Measurements from ENCODE around the gene ANGPTL8.

ANGPTL8 gene

DNA sequence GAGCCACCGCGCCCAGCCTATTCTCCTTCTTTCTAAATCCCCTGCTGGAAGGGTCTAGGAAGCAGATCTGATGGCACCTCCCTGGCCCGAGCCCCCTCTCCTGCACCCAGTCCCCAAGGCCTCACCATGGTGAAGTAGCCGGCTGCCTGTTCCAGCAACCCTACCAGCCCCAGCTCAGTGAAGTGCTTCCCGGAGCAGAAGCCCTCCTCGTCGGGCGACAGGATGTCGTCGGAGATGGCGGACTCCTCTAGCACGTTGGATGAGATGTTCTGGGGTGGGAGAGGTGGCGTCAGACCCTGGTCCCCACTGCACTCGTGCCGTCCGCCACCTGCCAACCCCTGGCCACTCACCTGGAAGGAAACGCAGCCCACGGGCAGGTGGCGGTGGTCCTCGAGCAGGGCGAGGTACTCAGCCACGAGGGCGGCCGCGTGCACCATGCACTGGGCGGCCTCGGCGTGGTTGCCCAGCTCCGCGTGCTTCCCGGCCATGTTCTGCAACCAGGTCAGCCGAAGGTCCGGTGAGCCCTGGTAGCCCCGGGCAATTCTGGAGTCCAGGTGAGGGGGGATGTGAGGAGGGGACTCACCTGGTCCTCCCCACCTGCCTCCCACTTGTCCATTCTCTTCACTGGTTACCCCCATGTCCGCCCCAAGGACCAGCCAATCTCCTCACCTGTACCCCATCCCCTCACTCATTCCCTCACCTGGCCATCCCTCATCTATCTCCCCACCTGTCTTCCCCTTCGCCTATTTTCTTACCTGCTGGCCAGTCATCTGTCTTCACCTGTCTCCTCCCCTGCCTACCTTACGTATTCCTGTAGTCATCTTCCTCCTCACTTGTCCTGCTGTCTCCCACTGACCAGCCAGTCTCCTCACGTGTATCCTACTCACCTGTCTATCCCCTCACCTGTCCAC, 30.6 kb upstream of the ANGPTL8 start:
- Histone ChIP-seq H3K27ac (ENCODE audit: low read depth, low read length) (no peak overlapping the region), H3F3A (ENCODE audit: control insufficient read depth, insufficient read depth) (no peaks in the 10 kb centered on the region), H3K9me3 (ENCODE audit: control insufficient read depth, insufficient read depth, low read length) (peaks cover 8% of the 10 kb centered on the region; the same call in 1 of the 2 replicates), H3K79me2 (ENCODE audit: control insufficient read depth, low read length) (no peaks in the 10 kb centered on the region), H4K20me1 (ENCODE audit: control insufficient read depth, insufficient read depth, low read depth, low read length) (no peaks in the 10 kb centered on the region), H3K4me1 (ENCODE audit: control insufficient read depth, low read length) (peaks cover 6% of the 10 kb centered on the region), H3K4me2 (ENCODE audit: low read length) (no peak overlapping the region), H3K4me3 (ENCODE audit: low read length) (no peak overlapping the region), H3K27me3 (ENCODE audit: control insufficient read depth, low read length) (no peaks in the 10 kb centered on the region), H3K9me2 (replicated peaks; ENCODE audit: control insufficient read depth, low read length) (no peaks in the 10 kb centered on the region), H3K36me3 (ENCODE audit: control insufficient read depth, low read length) (peaks cover 7% of the 10 kb centered on the region; the same call in 1 of the 2 replicates)
- TF ChIP-seq CTCF (IDR thresholded peaks at IDR 0.05; ENCODE audit: low read depth, low read length, poor library complexity, severe bottlenecking) (no peak), EZH2phosphoT487 (IDR thresholded peaks at IDR 0.05; ENCODE audit: borderline replicate concordance, low read length) (no peak)

DNA sequence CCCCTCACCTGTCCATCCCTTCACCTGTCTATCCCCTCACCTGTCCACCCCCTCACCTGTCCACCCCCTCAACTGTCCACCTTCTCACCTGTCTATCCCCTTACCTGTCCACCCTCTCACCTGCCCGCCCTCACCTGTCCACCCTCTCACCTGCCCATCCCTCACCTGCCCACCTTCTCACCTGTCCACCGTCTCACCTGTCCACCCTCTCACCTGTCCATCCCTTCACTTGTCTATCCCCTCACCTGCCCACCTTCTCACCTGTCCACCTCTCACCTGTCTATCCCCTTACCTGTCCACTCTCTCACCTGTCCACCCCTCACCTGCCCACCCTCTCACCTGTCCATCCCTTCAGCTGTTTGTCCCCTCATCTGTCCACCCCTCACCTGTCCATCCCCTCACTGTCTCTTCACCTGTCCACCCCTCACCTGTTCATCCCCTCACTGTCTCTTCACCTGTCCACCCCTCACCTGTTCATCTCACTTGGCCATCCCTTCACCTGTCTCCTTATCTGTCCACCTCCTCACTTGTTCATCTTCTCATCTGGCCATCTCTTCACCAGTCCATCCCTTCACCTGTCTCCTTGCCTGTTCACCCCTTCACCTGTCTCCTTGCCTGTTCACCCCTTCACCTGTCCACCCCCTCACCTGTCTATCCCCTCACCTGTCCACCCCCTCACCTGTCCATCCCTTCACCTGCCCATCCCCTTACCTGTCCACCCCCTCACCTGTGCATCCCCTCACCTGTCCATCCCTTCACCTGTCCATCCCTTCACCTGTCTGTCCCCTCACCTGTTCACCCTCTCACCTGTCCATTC, 29.4 kb upstream of the ANGPTL8 start:
- Histone ChIP-seq H3K4me1 (ENCODE audit: control insufficient read depth, low read length) (peaks cover 4% of the 10 kb centered on the region; the same call in 1 of the 2 replicates), H3K27ac (ENCODE audit: low read depth, low read length) (no peak overlapping the region), H3K79me2 (ENCODE audit: control insufficient read depth, low read length) (no peaks in the 10 kb centered on the region), H4K20me1 (ENCODE audit: control insufficient read depth, insufficient read depth, low read depth, low read length) (no peaks in the 10 kb centered on the region), H3K9me2 (replicated peaks; ENCODE audit: control insufficient read depth, low read length) (no peaks in the 10 kb centered on the region), H3K36me3 (ENCODE audit: control insufficient read depth, low read length) (peaks cover 7% of the 10 kb centered on the region; the same call in 1 of the 2 replicates), H3F3A (ENCODE audit: control insufficient read depth, insufficient read depth) (no peaks in the 10 kb centered on the region), H3K4me2 (ENCODE audit: low read length) (no peak overlapping the region), H3K9me3 (ENCODE audit: control insufficient read depth, insufficient read depth, low read length) (peaks cover 8% of the 10 kb centered on the region; the same call in 1 of the 2 replicates), H3K27me3 (ENCODE audit: control insufficient read depth, low read length) (no peaks in the 10 kb centered on the region), H3K4me3 (ENCODE audit: low read length) (no peak overlapping the region)
- TF ChIP-seq CTCF (IDR thresholded peaks at IDR 0.05; ENCODE audit: low read depth, low read length, poor library complexity, severe bottlenecking), result no peak
- TF ChIP-seq EZH2phosphoT487 (IDR thresholded peaks at IDR 0.05; ENCODE audit: borderline replicate concordance, low read length), result no peak

- H3K4me3 ChIP-seq (ENCODE audit: low read length), result no peak overlapping the region
- no peaks in the 10 kb centered on the region for H3F3A ChIP-seq (ENCODE audit: control insufficient read depth, insufficient read depth)
- H4K20me1 ChIP-seq (ENCODE audit: control insufficient read depth, insufficient read depth, low read depth, low read length), result no peaks in the 10 kb centered on the region
- peaks cover 7% of the 10 kb centered on the region; the same call in 1 of the 2 replicates for H3K36me3 ChIP-seq (ENCODE audit: control insufficient read depth, low read length)
- no peaks in the 10 kb centered on the region for H3K9me2 ChIP-seq (replicated peaks; ENCODE audit: control insufficient read depth, low read length)
- H3K4me2 ChIP-seq (ENCODE audit: low read length), result no peak overlapping the region
- H3K4me1 ChIP-seq (ENCODE audit: control insufficient read depth, low read length), result peaks cover 4% of the 10 kb centered on the region; the same call in 1 of the 2 replicates
- no peak overlapping the region for H3K27ac ChIP-seq (ENCODE audit: low read depth, low read length)
- no peaks in the 10 kb centered on the region for H3K79me2 ChIP-seq (ENCODE audit: control insufficient read depth, low read length)
- TF ChIP-seq CTCF (IDR thresholded peaks at IDR 0.05; ENCODE audit: low read depth, low read length, poor library complexity, severe bottlenecking) (no peak), EZH2phosphoT487 (IDR thresholded peaks at IDR 0.05; ENCODE audit: borderline replicate concordance, low read length) (no peak)
- H3K9me3 ChIP-seq (ENCODE audit: control insufficient read depth, insufficient read depth, low read length), result peaks cover 8% of the 10 kb centered on the region; the same call in 1 of the 2 replicates
- H3K27me3 ChIP-seq (ENCODE audit: control insufficient read depth, low read length), result no peaks in the 10 kb centered on the region
Measured at GRCh38 chr19:11210656-11210928, 28.8 kb upstream of the ANGPTL8 start.
